GM12878 (cell line): Measurements from ENCODE around the gene ANKRD40CL. TPM values are rescaled to one million over a fixed set of nuclear protein-coding genes. Genes with fewer than 3 reads are reported as not detected.

ENCODE experiments used
- BRCA1 ChIP-seq: IDR thresholded peaks from 2 replicates; pipeline ENCODE4 v1.6.1; 2011; ENCODE audit warnings: low read depth, low read length, improper control_type of control experiment
- CBX3 ChIP-seq: fragments of 200-600 bp; sonication (generic); IDR thresholded peaks from 2 replicates; pipeline ENCODE4 v1.6.1; 2016; ENCODE audit warnings: low read depth, borderline replicate concordance
- ETV6 ChIP-seq, 2 experiments: fragments of 450-650 bp in 1 of 2; IDR thresholded peaks in 1 of 2; conservative IDR thresholded peaks in 1 of 2; 2 replicates each; pipeline ENCODE4 v1.6.1; 2014; ENCODE audit warnings: antibody characterized with exemption in 1 of 2, borderline replicate concordance in 1 of 2, low read depth in 1 of 2, mild to moderate bottlenecking in 1 of 2, moderate library complexity in 1 of 2
- EZH2 ChIP-seq: IDR thresholded peaks from 2 replicates; pipeline ENCODE4 v1.6.1; 2012; ENCODE audit warnings: low read depth, mild to moderate bottlenecking, control low read depth, inconsistent platforms, low read length, borderline replicate concordance; ENCODE audit not compliant: control insufficient read depth
- HDGF ChIP-seq: fragments of 450-650 bp; IDR thresholded peaks from 2 replicates; pipeline ENCODE4 v1.6.1; 2016; ENCODE audit warnings: antibody characterized with exemption
- POLR2AphosphoS2 ChIP-seq: IDR thresholded peaks from 2 replicates; pipeline ENCODE4 v1.6.1; 2011; ENCODE audit warnings: low read depth, mild to moderate bottlenecking, low read length, improper control_type of control experiment, moderate library complexity
- RB1 ChIP-seq: fragments of 450-650 bp; formaldehyde crosslinking; IDR thresholded peaks from 2 replicates; pipeline ENCODE4 v1.6.1; 2017; ENCODE audit warnings: mild to moderate bottlenecking, borderline replicate concordance
- RFX5 ChIP-seq: IDR thresholded peaks from 2 replicates; pipeline ENCODE4 v1.6.1; 2011; ENCODE audit warnings: low read depth, low read length, improper control_type of control experiment
- SIX5 ChIP-seq: IDR thresholded peaks from 2 replicates; pipeline ENCODE4 v1.6.1; 2011; ENCODE audit warnings: mild to moderate bottlenecking, low read depth, low read length, moderate library complexity; ENCODE audit not compliant: severe bottlenecking
- SREBF2 ChIP-seq: IDR thresholded peaks from 2 replicates; pipeline ENCODE4 v1.6.1; 2012; ENCODE audit warnings: mild to moderate bottlenecking, low read length
- TAF1 ChIP-seq: IDR thresholded peaks from 2 replicates; pipeline ENCODE4 v1.6.1; 2011; ENCODE audit warnings: mild to moderate bottlenecking, low read depth, low read length, borderline replicate concordance
- ZNF217 ChIP-seq: fragments of 450-650 bp; IDR thresholded peaks from 2 replicates; pipeline ENCODE4 v1.6.1; 2017; ENCODE audit warnings: antibody characterized with exemption, mild to moderate bottlenecking
- ZNF24 ChIP-seq: fragments of 450-650 bp; IDR thresholded peaks from 2 replicates; pipeline ENCODE4 v1.6.1; 2017; ENCODE audit warnings: antibody characterized with exemption, mild to moderate bottlenecking
- polyA plus RNA-seq, 11 experiments: library from polyadenylated mRNA; depleted of rRNA in 4 of 11; unstranded in 6 of 11; stranded (reverse) in 5 of 11; fragments of >200 nt; fragmentation: Nextera tagmentation in 4 of 11; fragmentation: Illumina TruSeq in 1 of 11; extraction: Ambion mirVana in 4 of 11; extraction: Trizol in 1 of 11; gene quantifications; 1 replicate in 1 of 11; 2 replicates in 10 of 11; pipeline versions ENCODE4 v1.2.1 to v1.2.3, GENCODE V29; 2011 to 2016; ENCODE audit warnings: inconsistent platforms in 2 of 11, missing spikeins in 2 of 11, low read depth in 1 of 11
- total RNA-seq, 4 experiments: library from RNA; depleted of rRNA in 3 of 4; stranded (reverse); fragments of >200 nt in 3 of 4; fragmentation: Illumina TruSeq in 1 of 4; extraction: Trizol in 1 of 4; gene quantifications; 2 replicates each; pipeline versions ENCODE4 v1.2.1 to v1.2.3, GENCODE V29; 2013 to 2021
- TF ChIP-seq, protein P1 (sequence below): IDR thresholded peaks from 2 replicates; pipeline ENCODE4 v1.6.1; 2011; ENCODE audit warnings: mild to moderate bottlenecking, low read depth, low read length, moderate library complexity; ENCODE audit not compliant: insufficient replicate concordance
- TF ChIP-seq, protein P2 (sequence below): fragments of 450-650 bp; IDR thresholded peaks from 2 replicates; pipeline ENCODE4 v1.6.1; 2017; ENCODE audit warnings: mild to moderate bottlenecking, moderate library complexity
- TF ChIP-seq, protein P3 (sequence below): fragments of 450-650 bp; IDR thresholded peaks from 2 replicates; pipeline ENCODE4 v1.6.1; 2018; ENCODE audit warnings: mild to moderate bottlenecking, low read depth, moderate library complexity; ENCODE audit not compliant: partially characterized antibody
- TF ChIP-seq, protein P4 (sequence below): fragments of 450-650 bp; IDR thresholded peaks from 2 replicates; pipeline ENCODE4 v1.6.1; 2017; ENCODE audit warnings: mild to moderate bottlenecking, moderate library complexity

Gene ANKRD40CL
- total and polyA plus RNA-seq, 10 of the 15 experiments (the other 5 are each of a cell fraction or from before 2014, with no cell fraction given), result not detected

DNA sequence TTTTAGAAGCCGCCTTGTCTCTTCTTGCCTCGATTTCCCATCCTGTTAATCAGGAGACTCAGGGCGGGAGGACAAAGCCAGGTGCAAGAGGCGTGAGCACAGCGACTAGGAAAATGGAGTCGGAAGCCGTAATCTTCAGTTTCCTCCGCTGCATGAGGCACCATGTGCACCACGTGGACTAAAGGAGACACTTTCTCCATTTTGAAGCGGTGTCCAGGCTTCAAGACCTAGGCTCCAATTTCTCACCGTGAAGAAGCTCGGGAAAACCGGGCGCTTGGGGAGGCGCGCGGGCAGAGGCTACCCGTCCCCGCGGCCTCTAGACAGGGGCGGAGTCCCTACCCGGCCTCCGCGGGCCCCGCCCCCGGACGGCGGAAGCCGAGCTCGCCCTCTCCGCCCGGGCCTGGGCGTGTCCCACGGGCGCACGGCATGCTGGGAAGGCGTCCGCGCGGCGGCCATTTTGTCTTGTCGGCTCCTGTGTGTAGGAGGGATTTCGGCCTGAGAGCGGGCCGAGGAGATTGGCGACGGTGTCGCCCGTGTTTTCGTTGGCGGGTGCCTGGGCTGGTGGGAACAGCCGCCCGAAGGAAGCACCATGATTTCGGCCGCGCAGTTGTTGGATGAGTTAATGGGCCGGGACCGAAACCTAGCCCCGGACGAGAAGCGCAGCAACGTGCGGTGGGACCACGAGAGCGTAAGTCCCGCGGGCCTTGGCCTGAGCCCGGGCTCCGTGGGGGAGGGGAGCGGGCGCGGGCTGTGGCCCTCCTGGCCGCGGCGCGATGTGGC lies 48.0 kb downstream of the ANKRD40CL start, which contains the start of gene LUC7L3 (continued):
- TF ChIP-seq, protein P1, sequence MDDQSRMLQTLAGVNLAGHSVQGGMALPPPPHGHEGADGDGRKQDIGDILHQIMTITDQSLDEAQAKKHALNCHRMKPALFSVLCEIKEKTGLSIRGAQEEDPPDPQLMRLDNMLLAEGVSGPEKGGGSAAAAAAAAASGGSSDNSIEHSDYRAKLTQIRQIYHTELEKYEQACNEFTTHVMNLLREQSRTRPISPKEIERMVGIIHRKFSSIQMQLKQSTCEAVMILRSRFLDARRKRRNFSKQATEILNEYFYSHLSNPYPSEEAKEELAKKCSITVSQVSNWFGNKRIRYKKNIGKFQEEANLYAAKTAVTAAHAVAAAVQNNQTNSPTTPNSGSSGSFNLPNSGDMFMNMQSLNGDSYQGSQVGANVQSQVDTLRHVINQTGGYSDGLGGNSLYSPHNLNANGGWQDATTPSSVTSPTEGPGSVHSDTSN, result no peak
- TF ChIP-seq SREBF2, result no peak
- no peak for TF ChIP-seq CBX3
- TF ChIP-seq BRCA1, result no peak
- no peak for TF ChIP-seq ETV6 (conservative IDR thresholded peaks at IDR 0.05 in 1 of 2, IDR thresholded peaks at IDR 0.05 in 1 of 2; ENCODE audit: borderline replicate concordance in 1 of 2, low read depth in 1 of 2)
- TF ChIP-seq ZNF217, result no peak
- TF ChIP-seq EZH2, result no peak
- TF ChIP-seq RFX5, result no peak
- TF ChIP-seq TAF1, result peak; percentile 85
- TF ChIP-seq, protein P2, sequence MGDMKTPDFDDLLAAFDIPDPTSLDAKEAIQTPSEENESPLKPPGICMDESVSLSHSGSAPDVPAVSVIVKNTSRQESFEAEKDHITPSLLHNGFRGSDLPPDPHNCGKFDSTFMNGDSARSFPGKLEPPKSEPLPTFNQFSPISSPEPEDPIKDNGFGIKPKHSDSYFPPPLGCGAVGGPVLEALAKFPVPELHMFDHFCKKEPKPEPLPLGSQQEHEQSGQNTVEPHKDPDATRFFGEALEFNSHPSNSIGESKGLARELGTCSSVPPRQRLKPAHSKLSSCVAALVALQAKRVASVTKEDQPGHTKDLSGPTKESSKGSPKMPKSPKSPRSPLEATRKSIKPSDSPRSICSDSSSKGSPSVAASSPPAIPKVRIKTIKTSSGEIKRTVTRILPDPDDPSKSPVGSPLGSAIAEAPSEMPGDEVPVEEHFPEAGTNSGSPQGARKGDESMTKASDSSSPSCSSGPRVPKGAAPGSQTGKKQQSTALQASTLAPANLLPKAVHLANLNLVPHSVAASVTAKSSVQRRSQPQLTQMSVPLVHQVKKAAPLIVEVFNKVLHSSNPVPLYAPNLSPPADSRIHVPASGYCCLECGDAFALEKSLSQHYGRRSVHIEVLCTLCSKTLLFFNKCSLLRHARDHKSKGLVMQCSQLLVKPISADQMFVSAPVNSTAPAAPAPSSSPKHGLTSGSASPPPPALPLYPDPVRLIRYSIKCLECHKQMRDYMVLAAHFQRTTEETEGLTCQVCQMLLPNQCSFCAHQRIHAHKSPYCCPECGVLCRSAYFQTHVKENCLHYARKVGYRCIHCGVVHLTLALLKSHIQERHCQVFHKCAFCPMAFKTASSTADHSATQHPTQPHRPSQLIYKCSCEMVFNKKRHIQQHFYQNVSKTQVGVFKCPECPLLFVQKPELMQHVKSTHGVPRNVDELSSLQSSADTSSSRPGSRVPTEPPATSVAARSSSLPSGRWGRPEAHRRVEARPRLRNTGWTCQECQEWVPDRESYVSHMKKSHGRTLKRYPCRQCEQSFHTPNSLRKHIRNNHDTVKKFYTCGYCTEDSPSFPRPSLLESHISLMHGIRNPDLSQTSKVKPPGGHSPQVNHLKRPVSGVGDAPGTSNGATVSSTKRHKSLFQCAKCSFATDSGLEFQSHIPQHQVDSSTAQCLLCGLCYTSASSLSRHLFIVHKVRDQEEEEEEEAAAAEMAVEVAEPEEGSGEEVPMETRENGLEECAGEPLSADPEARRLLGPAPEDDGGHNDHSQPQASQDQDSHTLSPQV, result 0 out of 2 replicates have a peak, but pooled peaks have one; percentile 16
- TF ChIP-seq ZNF24, result no peak
- peak; percentile 81; the same call in 1 of the 2 replicates for TF ChIP-seq POLR2AphosphoS2
- TF ChIP-seq SIX5, result peak; percentile 43
- TF ChIP-seq, protein P3, sequence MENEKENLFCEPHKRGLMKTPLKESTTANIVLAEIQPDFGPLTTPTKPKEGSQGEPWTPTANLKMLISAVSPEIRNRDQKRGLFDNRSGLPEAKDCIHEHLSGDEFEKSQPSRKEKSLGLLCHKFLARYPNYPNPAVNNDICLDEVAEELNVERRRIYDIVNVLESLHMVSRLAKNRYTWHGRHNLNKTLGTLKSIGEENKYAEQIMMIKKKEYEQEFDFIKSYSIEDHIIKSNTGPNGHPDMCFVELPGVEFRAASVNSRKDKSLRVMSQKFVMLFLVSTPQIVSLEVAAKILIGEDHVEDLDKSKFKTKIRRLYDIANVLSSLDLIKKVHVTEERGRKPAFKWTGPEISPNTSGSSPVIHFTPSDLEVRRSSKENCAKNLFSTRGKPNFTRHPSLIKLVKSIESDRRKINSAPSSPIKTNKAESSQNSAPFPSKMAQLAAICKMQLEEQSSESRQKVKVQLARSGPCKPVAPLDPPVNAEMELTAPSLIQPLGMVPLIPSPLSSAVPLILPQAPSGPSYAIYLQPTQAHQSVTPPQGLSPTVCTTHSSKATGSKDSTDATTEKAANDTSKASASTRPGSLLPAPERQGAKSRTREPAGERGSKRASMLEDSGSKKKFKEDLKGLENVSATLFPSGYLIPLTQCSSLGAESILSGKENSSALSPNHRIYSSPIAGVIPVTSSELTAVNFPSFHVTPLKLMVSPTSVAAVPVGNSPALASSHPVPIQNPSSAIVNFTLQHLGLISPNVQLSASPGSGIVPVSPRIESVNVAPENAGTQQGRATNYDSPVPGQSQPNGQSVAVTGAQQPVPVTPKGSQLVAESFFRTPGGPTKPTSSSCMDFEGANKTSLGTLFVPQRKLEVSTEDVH, result no peak
- TF ChIP-seq RB1, result peak; percentile 87
- no peak for TF ChIP-seq HDGF
- TF ChIP-seq, protein P4, sequence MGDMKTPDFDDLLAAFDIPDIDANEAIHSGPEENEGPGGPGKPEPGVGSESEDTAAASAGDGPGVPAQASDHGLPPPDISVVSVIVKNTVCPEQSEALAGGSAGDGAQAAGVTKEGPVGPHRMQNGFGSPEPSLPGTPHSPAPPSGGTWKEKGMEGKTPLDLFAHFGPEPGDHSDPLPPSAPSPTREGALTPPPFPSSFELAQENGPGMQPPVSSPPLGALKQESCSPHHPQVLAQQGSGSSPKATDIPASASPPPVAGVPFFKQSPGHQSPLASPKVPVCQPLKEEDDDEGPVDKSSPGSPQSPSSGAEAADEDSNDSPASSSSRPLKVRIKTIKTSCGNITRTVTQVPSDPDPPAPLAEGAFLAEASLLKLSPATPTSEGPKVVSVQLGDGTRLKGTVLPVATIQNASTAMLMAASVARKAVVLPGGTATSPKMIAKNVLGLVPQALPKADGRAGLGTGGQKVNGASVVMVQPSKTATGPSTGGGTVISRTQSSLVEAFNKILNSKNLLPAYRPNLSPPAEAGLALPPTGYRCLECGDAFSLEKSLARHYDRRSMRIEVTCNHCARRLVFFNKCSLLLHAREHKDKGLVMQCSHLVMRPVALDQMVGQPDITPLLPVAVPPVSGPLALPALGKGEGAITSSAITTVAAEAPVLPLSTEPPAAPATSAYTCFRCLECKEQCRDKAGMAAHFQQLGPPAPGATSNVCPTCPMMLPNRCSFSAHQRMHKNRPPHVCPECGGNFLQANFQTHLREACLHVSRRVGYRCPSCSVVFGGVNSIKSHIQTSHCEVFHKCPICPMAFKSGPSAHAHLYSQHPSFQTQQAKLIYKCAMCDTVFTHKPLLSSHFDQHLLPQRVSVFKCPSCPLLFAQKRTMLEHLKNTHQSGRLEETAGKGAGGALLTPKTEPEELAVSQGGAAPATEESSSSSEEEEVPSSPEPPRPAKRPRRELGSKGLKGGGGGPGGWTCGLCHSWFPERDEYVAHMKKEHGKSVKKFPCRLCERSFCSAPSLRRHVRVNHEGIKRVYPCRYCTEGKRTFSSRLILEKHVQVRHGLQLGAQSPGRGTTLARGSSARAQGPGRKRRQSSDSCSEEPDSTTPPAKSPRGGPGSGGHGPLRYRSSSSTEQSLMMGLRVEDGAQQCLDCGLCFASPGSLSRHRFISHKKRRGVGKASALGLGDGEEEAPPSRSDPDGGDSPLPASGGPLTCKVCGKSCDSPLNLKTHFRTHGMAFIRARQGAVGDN, result peak; percentile 97
